Activated CD8-positive, alpha-beta memory T cell treated with anti-CD3 and anti-CD28 coated beads for 36 hours (primary cell): Measurements from ENCODE around the gene DOCK9. TPM values are rescaled to one million over a fixed set of nuclear protein-coding genes. Genes with fewer than 3 reads are reported as not detected.
"Not testable (repeated sequence)": the region's sequence is repeated elsewhere in the genome, so short reads cannot be mapped to it uniquely, and the experiment has no call there.

Experiments
- CTCF ChIA-PET: fragments of 350-600 bp; sonication (Branson Sonifier 250); formaldehyde crosslinking; loops from one replicate; lab custom pipeline; 2021; ENCODE audit warnings: antibody characterized with exemption; lab: Charles Lee
- POLR2A ChIA-PET: fragments of 350-600 bp; sonication (Branson Sonifier 250); formaldehyde crosslinking; loops from one replicate; lab custom pipeline; 2021; ENCODE audit warnings: antibody characterized with exemption; lab: Charles Lee
- total RNA-seq, 2 experiments: library from RNA; stranded (reverse); gene quantifications; one replicate each; pipeline ENCODE4 v1.2.3, GENCODE V29; 2021

Gene DOCK9
- total RNA-seq, 2 experiments from 2014 or later: 33.0 to 38.6 TPM

DNA sequence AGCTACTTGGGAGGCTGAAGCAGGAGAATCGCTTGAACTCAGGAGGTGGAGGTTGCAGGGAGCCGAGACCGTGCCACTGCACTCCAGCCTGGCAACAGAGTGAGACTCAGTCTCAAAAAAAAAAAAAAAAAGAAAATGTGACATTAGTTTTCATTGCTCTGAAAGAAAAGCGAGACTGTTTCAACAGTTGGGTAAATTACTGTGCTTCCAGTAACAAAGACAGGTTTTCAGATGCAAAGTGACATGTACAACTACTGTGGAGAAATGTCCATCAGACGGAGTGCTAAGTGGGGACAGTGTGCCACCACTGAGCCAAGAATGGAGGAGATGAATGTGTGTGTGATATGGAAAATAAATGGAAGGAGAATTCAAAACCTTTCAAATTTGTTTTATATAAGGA, 201.2 kb downstream of the DOCK9 start:
- CTCF ChIA-PET: no interaction called here
- POLR2A ChIA-PET: interaction anchor here (0.6 kb wide), 1 partner anchor 15 kb away, joined by 3 read pairs; no protein-coding TSS in a partner anchor

DNA sequence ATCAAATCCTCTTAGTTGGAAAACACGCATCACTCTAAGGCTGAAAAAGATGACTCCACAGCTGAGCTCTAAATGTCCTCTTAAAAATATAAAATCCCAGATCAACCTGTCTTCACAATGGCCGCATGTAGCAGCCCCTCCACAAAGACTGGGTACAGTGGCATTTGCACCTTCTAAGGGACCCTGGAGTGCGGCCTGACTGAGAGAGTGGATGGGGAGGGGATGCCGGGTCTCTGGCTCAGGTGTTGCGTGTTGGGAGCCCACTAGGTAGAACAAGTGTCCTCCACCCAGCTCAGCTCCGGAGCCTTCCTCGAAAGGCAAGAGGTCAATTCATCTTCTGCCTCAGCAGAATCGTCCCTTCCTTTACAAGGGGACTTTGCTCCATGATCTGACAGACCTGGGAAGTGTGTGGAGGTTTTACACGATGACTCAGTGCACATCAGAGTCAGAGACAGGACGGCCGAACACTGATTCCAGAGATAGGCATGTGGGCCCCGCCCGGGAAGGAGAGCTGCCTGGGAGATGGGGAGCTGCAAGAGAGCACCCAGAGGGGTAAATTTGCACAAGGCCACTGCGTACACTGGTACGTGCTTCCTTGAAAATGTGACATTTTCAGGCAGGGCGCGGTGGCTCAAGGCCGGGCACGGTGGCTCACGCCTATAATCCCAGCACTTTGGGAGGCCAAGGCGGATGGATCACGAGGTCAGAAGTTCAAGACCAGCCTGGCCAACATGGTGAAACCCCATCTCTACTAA, 201.8 kb downstream of the DOCK9 start:
- CTCF ChIA-PET: no interaction called here

DNA sequence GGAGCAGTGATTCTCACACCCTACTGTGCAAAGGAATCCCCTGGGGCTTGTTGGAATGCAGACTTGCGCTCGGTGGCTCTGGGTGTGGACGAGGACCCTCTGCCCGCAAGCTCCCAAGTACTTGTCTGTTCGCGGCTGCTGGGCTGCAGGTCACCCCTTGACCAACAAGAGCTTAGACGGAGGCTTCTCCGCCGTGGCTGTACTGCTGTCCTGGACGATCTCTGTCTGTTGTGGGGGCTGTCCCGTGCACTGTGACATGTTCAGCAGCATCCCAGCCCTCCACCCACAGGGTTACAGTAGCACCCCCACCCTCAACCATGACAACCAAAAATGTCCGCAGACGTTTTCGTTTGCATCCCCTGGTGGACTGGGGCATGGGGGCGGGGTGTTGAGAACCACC, 202.5 kb downstream of the DOCK9 start:
- ChIA-PET CTCF (no interaction called here), POLR2A (no interaction called here)

More for the DNA sequence above, 201.8 kb downstream of the DOCK9 start:
- POLR2A ChIA-PET: interaction anchor here (0.6 kb wide), 1 partner anchor 14 kb away, joined by 3 read pairs; no protein-coding TSS in a partner anchor

DNA sequence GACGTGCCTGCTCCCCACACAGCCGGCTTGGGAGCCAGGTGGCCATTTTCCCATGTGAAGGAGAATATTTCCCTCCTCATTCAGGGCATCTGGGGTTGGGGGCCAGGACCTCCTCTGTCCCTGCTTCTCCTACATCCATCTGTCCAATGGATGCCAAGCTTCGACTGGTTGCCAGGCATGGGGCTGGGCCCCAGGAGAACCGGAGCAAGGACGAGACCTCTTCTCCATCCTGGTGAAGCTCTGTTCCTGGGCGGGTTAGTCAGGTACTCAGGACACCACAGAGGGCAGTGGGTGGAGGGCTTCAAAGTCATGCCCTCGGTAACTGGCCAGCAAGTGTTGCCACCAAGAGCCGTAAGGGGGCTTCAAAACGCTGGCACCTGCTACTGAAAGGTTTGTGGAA, 203.1 kb downstream of the DOCK9 start:
- ChIA-PET CTCF (no interaction called here), POLR2A (no interaction called here)

DNA sequence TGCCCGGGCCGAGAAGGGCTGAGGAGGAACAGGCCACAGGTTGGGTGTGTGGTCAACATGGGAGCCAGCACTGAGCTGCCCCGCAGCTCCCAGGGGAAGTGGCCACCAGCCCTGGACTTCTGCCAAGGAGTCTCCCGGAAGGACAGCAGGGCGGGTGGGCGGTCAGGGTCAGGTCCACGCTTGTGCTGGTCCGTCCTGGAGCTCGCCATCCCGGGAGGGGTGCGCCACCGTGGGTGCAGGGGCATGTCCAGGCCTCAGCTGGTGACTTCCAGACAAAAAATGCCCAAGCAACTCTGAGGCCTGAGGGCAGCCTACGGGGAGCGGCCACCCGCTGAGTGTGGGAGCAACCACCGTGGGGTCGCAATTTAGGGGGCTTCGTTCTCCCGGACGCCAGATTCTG, 203.9 kb downstream of the DOCK9 start:
- ChIA-PET CTCF (no interaction called here), POLR2A (no interaction called here)

DNA sequence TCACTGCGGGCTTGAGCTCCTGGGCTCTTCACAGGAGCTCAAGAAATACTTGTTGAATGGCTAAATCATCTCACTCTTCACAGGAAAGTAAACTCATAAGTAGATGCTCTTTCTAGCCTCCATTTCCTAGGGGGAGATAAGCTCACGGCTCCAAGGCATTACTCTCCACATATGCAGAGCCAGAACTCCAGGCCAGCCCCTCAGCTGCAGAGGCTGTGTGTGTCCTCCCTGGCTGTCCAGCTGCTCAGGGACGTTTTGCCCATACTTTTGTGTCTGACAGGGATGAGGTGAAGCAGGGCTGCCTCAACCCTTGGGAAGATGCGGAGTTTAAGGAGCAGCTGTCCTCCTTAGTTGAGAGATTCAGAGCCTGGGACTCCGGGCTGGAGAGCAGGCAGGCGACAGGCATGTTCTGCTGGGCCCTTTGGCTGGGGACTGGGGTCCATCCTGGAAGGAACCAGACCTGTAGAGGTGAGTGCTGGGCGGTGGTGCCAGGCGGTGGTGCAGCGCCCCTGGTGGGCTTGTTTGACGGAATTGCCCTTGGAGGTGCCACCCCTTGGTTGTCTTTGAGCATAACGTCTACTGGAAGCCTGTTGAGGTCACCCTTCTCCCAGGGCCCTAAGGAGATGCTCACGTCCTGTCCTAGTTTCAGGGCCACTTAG, 204.9 kb downstream of the DOCK9 start:
- POLR2A ChIA-PET: no interaction called here
- CTCF ChIA-PET: no interaction called here

DNA sequence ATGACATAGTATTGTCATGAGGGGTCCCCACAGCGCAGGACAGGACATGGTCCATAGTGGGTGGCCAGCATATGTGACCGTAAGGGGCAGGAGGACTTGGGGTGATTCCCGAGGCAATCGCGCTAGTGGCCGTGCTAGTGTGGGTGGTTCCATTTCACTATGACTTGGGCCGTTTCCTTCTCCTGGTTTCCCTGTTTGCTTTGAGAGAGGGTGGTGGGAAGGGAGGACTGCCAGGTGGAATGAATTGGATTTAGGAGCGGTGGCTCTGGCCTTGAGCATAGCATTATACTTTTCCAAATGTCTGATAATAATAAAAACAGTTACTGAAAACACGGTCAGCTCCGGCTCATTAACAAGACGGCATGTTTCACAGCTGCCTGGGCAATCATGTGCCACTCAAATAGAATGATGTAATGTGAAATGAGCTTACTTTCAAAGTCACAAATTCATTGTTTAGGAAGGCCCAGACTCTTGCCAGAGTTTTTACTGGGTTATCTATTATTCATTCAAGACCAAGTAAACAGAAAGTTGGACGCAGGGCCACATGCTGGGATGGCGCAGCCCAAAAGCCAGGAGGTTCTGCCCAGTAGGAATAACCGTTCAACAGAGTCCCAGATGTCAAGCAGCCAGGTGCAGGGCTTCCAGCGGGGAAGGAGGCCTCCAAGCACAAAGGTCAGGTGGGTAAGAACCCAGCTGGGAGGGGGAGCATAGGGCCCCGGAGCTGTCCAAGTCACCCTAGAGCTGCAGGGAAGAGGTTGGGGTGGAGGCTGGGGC, 205.8 kb downstream of the DOCK9 start:
- CTCF ChIA-PET: no interaction called here

GRCh38 chr13:98769736-98770135, 208.1 kb downstream of the DOCK9 start:
- POLR2A ChIA-PET: no interaction called here
- CTCF ChIA-PET: no interaction called here

More for the DNA sequence above, 205.8 kb downstream of the DOCK9 start:
- POLR2A ChIA-PET: no interaction called here

DNA sequence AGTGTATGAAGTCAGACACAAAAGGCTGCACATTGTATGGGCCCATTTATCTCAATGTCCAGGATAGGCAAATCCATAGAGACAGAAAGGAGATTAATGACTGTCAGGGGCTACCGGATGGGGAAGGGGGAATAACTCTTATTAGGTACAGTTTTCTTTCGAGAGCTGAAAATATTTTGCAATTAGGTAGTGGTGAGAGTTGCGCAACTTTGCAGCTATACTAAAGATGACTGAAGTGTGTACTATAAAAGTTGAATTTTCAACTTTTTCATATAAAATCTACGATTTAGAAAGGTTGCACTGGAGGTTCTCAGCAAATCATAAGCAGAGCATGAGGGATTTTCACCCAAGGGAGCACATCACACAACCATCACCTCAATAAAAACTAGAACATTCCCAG, 209.3 kb downstream of the DOCK9 start:
- ChIA-PET CTCF (no interaction called here), POLR2A (no interaction called here)

- CTCF ChIA-PET: no interaction called here
- POLR2A ChIA-PET: no interaction called here
Measured at GRCh38 chr13:98766697-98767096, 211.2 kb downstream of the DOCK9 start.

GRCh38 chr13:98765996-98766519, 211.8 kb downstream of the DOCK9 start:
- ChIA-PET POLR2A (no interaction called here), CTCF (no interaction called here)

GRCh38 chr13:98761986-98762616, 215.8 kb downstream of the DOCK9 start:
- CTCF ChIA-PET: no interaction called here
- POLR2A ChIA-PET: interaction anchor here (0.6 kb wide), 1 partner anchor 14 kb away, joined by 3 read pairs; no protein-coding TSS in a partner anchor

DNA sequence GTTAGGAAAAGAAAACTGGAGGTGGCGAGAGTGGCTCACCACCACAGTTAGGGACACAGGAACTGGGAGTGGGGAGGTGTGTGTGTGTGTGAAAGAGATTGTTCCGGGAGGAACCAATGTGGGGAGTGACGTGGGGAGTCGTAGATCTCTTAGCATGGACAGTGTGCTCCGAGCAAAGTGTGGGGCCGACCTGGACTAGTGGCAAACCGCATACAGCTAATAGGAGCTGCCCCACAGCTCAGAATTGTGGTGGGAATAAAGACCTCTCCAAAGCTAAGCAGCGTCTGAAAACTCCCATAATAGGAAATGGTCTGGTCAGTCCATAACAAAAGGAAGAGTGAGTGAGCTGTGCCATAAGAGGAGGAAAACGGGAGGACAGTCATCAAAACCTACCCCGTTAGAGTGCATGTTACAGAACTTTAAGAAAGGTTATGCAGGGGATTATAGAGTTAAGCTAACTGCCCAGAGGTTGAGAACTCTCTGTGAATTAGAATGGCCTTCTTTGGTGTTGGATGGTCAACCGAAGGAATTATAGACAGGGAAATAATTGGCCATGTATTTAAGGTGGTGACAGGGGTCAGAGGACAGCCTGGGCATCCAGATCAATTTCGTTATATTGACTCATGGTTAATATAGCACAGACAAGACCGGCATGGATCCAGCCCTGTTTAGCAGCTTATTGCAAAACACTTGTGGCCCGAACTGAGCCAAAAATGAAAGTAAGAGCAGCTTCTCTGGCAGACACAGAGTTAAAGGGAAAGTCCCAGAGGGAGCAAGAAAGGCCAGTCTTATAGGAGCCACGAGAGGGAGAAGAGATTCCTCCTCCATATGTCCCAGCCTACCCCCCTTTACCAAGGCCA, 216.5 kb downstream of the DOCK9 start:
- CTCF ChIA-PET: no interaction called here
- POLR2A ChIA-PET: interaction anchor here (0.6 kb wide), 1 partner anchor 15 kb away, joined by 3 read pairs; no protein-coding TSS in a partner anchor

DNA sequence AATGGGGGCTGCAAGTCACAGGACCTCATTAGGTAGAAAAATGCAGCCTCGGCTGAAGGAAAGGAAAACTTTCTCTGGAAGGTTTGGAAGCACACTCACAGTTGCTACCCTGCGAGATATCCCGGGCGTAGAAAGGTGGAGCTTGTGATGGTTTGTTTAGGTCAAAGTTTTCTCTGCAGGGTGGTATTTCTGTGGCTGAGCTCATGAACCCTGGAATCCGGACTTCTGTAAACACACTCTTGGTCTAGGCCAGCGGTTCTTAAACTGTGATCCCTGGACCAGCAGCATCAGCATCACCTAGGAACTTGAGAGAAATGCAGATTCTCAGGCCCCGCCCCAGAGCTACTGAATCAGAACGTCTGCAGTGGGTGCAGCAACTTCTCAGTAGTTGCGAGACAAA, 222.1 kb downstream of the DOCK9 start:
- POLR2A ChIA-PET: no interaction called here
- CTCF ChIA-PET: no interaction called here

- CTCF ChIA-PET: no interaction called here
- POLR2A ChIA-PET: no interaction called here
Measured at GRCh38 chr13:98755116-98755515, 222.7 kb downstream of the DOCK9 start.

DNA sequence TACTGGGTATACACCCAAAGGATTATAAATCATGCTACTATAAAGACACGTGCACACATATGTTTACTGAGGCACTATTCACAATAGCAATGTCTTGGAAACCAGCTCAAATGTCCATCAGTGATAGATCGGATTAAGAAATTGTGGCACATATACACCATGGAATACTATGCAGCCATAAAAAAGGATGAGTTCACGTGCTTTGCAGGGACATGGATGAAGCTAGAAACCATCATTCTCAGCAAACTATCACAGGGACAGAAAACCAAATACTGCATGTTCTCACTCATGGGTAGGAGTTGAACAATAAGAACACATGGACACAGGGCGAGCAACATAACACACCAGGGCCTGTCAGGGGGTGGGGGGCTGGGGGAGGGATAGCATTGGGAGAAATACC, 223.4 kb downstream of the DOCK9 start:
- CTCF ChIA-PET, POLR2A ChIA-PET: not testable (repeated sequence)

- ChIA-PET CTCF (no interaction called here), POLR2A (no interaction called here)
Measured at GRCh38 chr13:98752467-98753290, 225.2 kb downstream of the DOCK9 start, which contains the start of gene SLC15A1. TSS of gene SLC15A1 (minus strand) at chr13:98752672. CDS start at chr13:98752598, 74 bp downstream.
